Pancreas (tissue), 10 donors: ENCODE data around the gene FRYL. TPM values are rescaled to one million over a fixed set of nuclear protein-coding genes. Genes with fewer than 3 reads are reported as not detected.
"Not testable (repeated sequence)": the region's sequence is repeated elsewhere in the genome, so short reads cannot be mapped to it uniquely, and the experiment has no call there.

Source experiments
- ATAC-seq, 4 donors: fragments of 200-7000 bp; cut with Tn5 transposase; one replicate each; pipeline versions ENCODE4 v1.8.0 to v1.9.1; 2020; ENCODE audit warnings: mild to moderate bottlenecking in 4 of 4, moderate library complexity in 4 of 4
- DNase-seq, 6 donors: peaks; one replicate each; pipeline ENCODE4 v3.0.0-alpha.2; 2020
- FAIRE-seq: peaks from 2 replicates; lab custom pipeline; 2012; peaks lifted over from hg19 to GRCh38; lab: Jason Lieb, UNC
- H3K27ac ChIP-seq, 4 donors: fragments of 200-600 bp; sonication (generic); 1 replicate in 3 of 4; 2 replicates in 1 of 4; pipeline versions ENCODE4 v1.5.0 to v1.8.0; 2020
- H3K27me3 ChIP-seq, 4 donors: fragments of 200-600 bp; one replicate each; pipeline ENCODE4 v1.8.0; 2021
- H3K36me3 ChIP-seq, 3 donors: fragments of 200-600 bp; sonication (generic) in 1 of 3; one replicate each; pipeline versions ENCODE4 v1.5.0 to v1.8.0; 2020 to 2021
- H3K4me1 ChIP-seq, 3 donors: fragments of 200-600 bp; one replicate each; pipeline ENCODE4 v1.8.0; 2021
- H3K4me3 ChIP-seq, 4 donors: fragments of 200-600 bp; sonication (generic) in 2 of 4; one replicate each; pipeline versions ENCODE4 v1.5.0 to v1.8.0; 2020 to 2021
- H3K9me3 ChIP-seq, 4 donors: fragments of 200-600 bp; one replicate each; pipeline ENCODE4 v1.8.0; 2021
- CTCF ChIP-seq, 4 donors: fragments of 200-600 bp; sonication (generic) in 3 of 4; IDR thresholded peaks; one replicate each; pipeline versions ENCODE4 v1.5.0 to v1.8.0; 2021; ENCODE audit warnings: antibody characterized with exemption in 4 of 4
- WGBS, 2 donors: extraction: QIAGEN DNeasy Blood & Tissue Kit; methylation state at CpG; one replicate each; pipeline ENCODE4 v1.1.7; 2013; 5-methylcytosine and 5-hydroxymethylcytosine counted together
- intact Hi-C, 3 donors: fragments of 100-400 bp; cut with DNase I; formaldehyde crosslinking; loops; one replicate each; pipeline versions ENCODE4 v1.11.1 to v1.14.2; 2022
- polyA plus RNA-seq, 2 donors: library from polyadenylated mRNA; stranded (reverse); fragments of 200-250 nt; gene quantifications; one replicate each; pipeline ENCODE4 v1.2.3, GENCODE V29; 2013
- total RNA-seq, 6 donors: library from RNA; stranded (reverse); fragmentation: NEBNext Ultra II Directional in 4 of 6; extraction: Animal tissue kit (Norgen Biotek cat#: 25700) in 4 of 6; gene quantifications; one replicate each; pipeline versions ENCODE4 v1.2.1 to v1.2.4, GENCODE V29; 2021 to 2023
- donor health status: healthy with polysubstance abuse.
- donor health status: DM: no; HTN: no; CAD: no; lungs with moderate emphysema.
- donor health status: DM: no; HTN: no; CAD: no.
- donor health status: control.
- donor health status: control.
- donor health status: Bipolar disorder and iron deficiency.
- donor health status: DM: yes; HTN: yes; CAD: no.
- donor health status: DM: no; HTN: no; CAD: no.
- donor health status: DM: no; HTN: no; CAD: no.
- donor health status: DM: yes; HTN: yes; CAD: no.

Gene FRYL
- total and polyA plus RNA-seq, 8 donors: 9.1 to 38.7 (median 20.7) TPM

GRCh38 chr4:48640699-48641098 lies 139.4 kb downstream of the FRYL start:
- Histone ChIP-seq H3K4me1 (peaks cover 7 to 8% (median 8%) of the 10 kb centered on the region in 3 donors), H3K36me3 (no peaks in the 10 kb centered on the region), H3K4me3 (no peak overlapping the region), H3K27me3 (no peaks in the 10 kb centered on the region), H3K27ac (no peak overlapping the region), H3K9me3 (no peaks in the 10 kb centered on the region)
- WGBS, 2 donors: 74 to 85% methylated on average over 2 of the region's 2 CpGs
- ATAC-seq: no peak
- FAIRE-seq: no peak
- intact Hi-C loops: no loop called here
- no peak for TF ChIP-seq CTCF (IDR thresholded peaks at IDR 0.05)
- no peak for DNase-seq

- no peaks in the 10 kb centered on the region for H3K27me3 ChIP-seq
- no peaks in the 10 kb centered on the region for H3K9me3 ChIP-seq
- H3K36me3 ChIP-seq: no peaks in the 10 kb centered on the region
- peaks cover 8 to 13% (median 10%) of the 10 kb centered on the region in 3 donors for H3K4me1 ChIP-seq
- FAIRE-seq: no peak
- ATAC-seq: no peak
- TF ChIP-seq CTCF (IDR thresholded peaks at IDR 0.05): no peak
- H3K27ac ChIP-seq: no peak overlapping the region
- DNase-seq: no peak
- H3K4me3 ChIP-seq: no peak overlapping the region
- intact Hi-C loops: no loop called here
Measured at GRCh38 chr4:48640225-48640624, 139.9 kb downstream of the FRYL start.

GRCh38 chr4:48639807-48640206 lies 140.3 kb downstream of the FRYL start:
- Histone ChIP-seq H3K27me3 (no peaks in the 10 kb centered on the region), H3K4me3 (no peak overlapping the region), H3K36me3 (no peaks in the 10 kb centered on the region), H3K9me3 (no peaks in the 10 kb centered on the region), H3K4me1 (peaks cover 8 to 13% (median 10%) of the 10 kb centered on the region in 3 donors), H3K27ac (no peak overlapping the region)
- DNase-seq: no peak
- no peak for TF ChIP-seq CTCF (IDR thresholded peaks at IDR 0.05)
- no peak for FAIRE-seq
- ATAC-seq: no peak
- intact Hi-C loops: no loop called here
- 85 to 90% methylated on average over 3 of the region's 3 CpGs for WGBS, 2 donors

- intact Hi-C loops, H3K9me3 ChIP-seq: not testable (repeated sequence)
- WGBS, 2 donors: 88 to 89% methylated on average over 5 of the region's 5 CpGs
Measured at GRCh38 chr4:48638586-48638985, 141.5 kb downstream of the FRYL start.

GRCh38 chr4:48636911-48637310 lies 143.2 kb downstream of the FRYL start:
- no peaks in the 10 kb centered on the region for H3K27me3 ChIP-seq
- H3K4me1 ChIP-seq: peaks cover under 1 to 8% (median 7%) of the 10 kb centered on the region in 3 donors
- intact Hi-C loops: no loop called here
- no peak for ATAC-seq
- H3K36me3 ChIP-seq: no peaks in the 10 kb centered on the region
- H3K4me3 ChIP-seq: no peak overlapping the region
- TF ChIP-seq CTCF (IDR thresholded peaks at IDR 0.05): no peak
- H3K27ac ChIP-seq: no peak overlapping the region
- no peaks in the 10 kb centered on the region for H3K9me3 ChIP-seq
- WGBS, 2 donors: 73 to 75% methylated on average over 1 of the region's 1 CpG
- no peak for FAIRE-seq
- no peak for DNase-seq

More at GRCh38 chr4:48638586-48638985, 141.5 kb downstream of the FRYL start:
- H3K36me3 ChIP-seq, DNase-seq, ATAC-seq, H3K27ac ChIP-seq, H3K4me3 ChIP-seq, FAIRE-seq, H3K27me3 ChIP-seq: not testable (repeated sequence)
- H3K4me1 ChIP-seq: peaks cover 8 to 13% (median 10%) of the 10 kb centered on the region in 3 donors
